ENCODE data around the gene TMCC1. TPM values are rescaled to one million over a fixed set of nuclear protein-coding genes. Genes with fewer than 3 reads are reported as not detected.

Gene TMCC1
- total and polyA plus RNA-seq, 4 experiments from 2014 or later = 5.1 to 39.3 (median 21.3) TPM

- H3K27ac Mint-ChIP-seq = peak overlapping the region in 1 of 7 donors; percentile 14
- Histone ChIP-seq H3K36me3 (ENCODE audit: insufficient read depth, low read length) (no peaks in the 10 kb centered on the region), H3K4me1 (ENCODE audit: insufficient read depth, low read length) (no peaks in the 10 kb centered on the region), H3K27ac (ENCODE audit: low read depth, low read length) (no peak overlapping the region), H3K27me3 (ENCODE audit: insufficient read depth, low read length) (no peaks in the 10 kb centered on the region), H3K9me3 (ENCODE audit: control insufficient read depth in 1 of 2, low read length in 2 of 2) (no peaks in the 10 kb centered on the region), H3K4me3 (ENCODE audit: low read length in 2 of 2) (no peak overlapping the region)
- intact Hi-C loops (cut with micrococcal nuclease) = no loop called here
- peaks cover 0 to 15% of the 10 kb centered on the region in 2 donors for H3K36me3 Mint-ChIP-seq
- no peak overlapping the region for H3K4me3 Mint-ChIP-seq
- H3K27me3 Mint-ChIP-seq = no peaks in the 10 kb centered on the region
- peaks cover 0 to 5% (median 3%) of the 10 kb centered on the region in 4 donors for H3K4me1 Mint-ChIP-seq
- no peak for DNase-seq
- peaks cover 0 to 3% (median 0%) of the 10 kb centered on the region in 8 donors for H3K9me3 Mint-ChIP-seq
- POLR2A ChIA-PET (ENCODE audit: partially characterized antibody) = no interaction called here
- CTCF ChIA-PET (ENCODE audit: partially characterized antibody) = no interaction called here
Observed at GRCh38 chr3:129777806-129778205, 115.7 kb downstream of the TMCC1 start.

DNA sequence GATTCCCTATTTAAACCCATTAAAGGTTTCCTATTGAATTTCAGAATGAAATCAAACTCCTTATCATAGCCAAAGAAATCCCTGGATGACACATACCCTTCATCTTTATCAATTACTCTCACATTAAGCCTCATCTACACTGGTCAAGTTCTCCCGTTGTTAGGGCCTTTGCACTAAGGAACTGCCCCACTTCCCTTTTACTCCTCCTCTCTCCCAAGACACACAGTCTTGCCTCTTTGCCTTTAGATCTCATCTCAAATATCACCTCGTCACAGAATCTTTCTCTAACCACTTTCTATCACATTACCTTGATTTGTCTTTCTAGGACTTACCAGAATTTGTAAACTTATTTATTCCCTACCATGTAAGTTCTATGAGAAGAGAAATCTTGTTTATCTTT lies 117.6 kb downstream of the TMCC1 start:
- Histone ChIP-seq H3K27me3 (ENCODE audit: insufficient read depth, low read length) (no peaks in the 10 kb centered on the region), H3K4me1 (ENCODE audit: insufficient read depth, low read length) (no peaks in the 10 kb centered on the region), H3K4me3 (ENCODE audit: low read length in 2 of 2) (no peak overlapping the region), H3K36me3 (ENCODE audit: insufficient read depth, low read length) (no peaks in the 10 kb centered on the region), H3K9me3 (ENCODE audit: control insufficient read depth in 1 of 2, low read length in 2 of 2) (no peaks in the 10 kb centered on the region), H3K27ac (ENCODE audit: low read depth, low read length) (no peak overlapping the region)
- Mint-ChIP-seq H3K27ac (no peak overlapping the region), H3K4me3 (no peak overlapping the region), H3K27me3 (no peaks in the 10 kb centered on the region), H3K9me3 (peaks cover 0 to 3% (median 0%) of the 10 kb centered on the region in 8 donors), H3K4me1 (peaks cover 0 to 5% (median 3%) of the 10 kb centered on the region in 4 donors), H3K36me3 (peaks cover 0 to 20% of the 10 kb centered on the region in 2 donors)
- ChIA-PET CTCF (ENCODE audit: partially characterized antibody) (no interaction called here), POLR2A (ENCODE audit: partially characterized antibody) (no interaction called here)
- intact Hi-C loops (cut with micrococcal nuclease) = no loop called here
- DNase-seq = no peak

DNA sequence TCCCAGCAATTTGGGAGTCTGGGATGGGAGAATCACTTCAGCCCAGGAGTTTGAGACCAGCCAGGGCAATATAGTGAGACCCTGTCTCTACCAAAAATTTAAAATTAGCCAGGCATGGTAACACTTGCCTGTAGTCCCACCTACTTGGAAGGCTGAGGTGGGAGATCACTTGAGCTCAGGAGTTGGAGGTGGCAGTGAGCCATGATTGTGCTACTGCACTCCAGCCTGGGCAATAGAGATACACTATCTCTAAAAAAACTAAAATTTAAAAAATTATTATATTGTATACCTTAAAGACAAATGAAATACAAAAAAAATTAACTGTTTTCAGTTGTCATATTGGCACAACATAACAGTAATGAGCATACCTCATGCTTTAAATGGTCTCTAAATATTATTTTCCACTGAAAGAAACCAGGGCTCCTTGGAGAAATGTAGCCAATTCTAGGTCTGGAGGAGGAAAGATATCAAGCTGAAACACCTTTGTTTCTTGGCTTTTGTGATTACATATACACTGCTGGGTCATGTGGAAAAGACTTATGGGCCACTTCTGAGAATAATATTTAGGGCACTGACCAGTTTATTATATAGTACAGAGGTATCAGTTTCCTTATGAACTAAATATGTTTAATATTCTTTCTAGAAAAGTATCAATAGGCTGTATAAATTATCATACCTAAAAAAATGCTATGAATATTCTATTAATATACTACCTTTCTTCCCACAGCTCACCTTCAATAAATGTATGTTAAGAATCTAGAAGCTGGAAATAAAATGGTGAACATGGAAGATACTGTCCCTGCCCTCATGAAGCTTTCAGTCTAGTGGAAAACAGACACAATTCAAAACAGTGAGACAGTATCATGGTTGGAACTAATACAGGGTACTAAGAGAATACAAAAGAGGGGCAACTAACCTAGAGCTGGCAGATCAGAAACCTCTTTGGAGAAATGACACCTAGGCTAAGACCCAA lies 119.5 kb downstream of the TMCC1 start:
- Mint-ChIP-seq H3K4me1 (peaks cover 0 to 5% (median 3%) of the 10 kb centered on the region in 4 donors), H3K27ac (no peak overlapping the region), H3K9me3 (peaks cover 0 to 3% (median 0%) of the 10 kb centered on the region in 8 donors), H3K27me3 (no peaks in the 10 kb centered on the region), H3K36me3 (peaks cover 0 to 21% of the 10 kb centered on the region in 2 donors), H3K4me3 (no peak overlapping the region)
- no peaks in the 10 kb centered on the region for H3K9me3 ChIP-seq (ENCODE audit: control insufficient read depth in 1 of 2, low read length in 2 of 2)
- DNase-seq = no peak
- POLR2A ChIA-PET (ENCODE audit: partially characterized antibody) = no interaction called here
- H3K27ac ChIP-seq (ENCODE audit: low read depth, low read length) = no peak overlapping the region
- no peaks in the 10 kb centered on the region for H3K36me3 ChIP-seq (ENCODE audit: insufficient read depth, low read length)
- no peaks in the 10 kb centered on the region for H3K27me3 ChIP-seq (ENCODE audit: insufficient read depth, low read length)
- no peaks in the 10 kb centered on the region for H3K4me1 ChIP-seq (ENCODE audit: insufficient read depth, low read length)
- no peak overlapping the region for H3K4me3 ChIP-seq (ENCODE audit: low read length in 2 of 2)
- CTCF ChIA-PET (ENCODE audit: partially characterized antibody) = no interaction called here
- intact Hi-C loops (cut with micrococcal nuclease) = no loop called here

DNA sequence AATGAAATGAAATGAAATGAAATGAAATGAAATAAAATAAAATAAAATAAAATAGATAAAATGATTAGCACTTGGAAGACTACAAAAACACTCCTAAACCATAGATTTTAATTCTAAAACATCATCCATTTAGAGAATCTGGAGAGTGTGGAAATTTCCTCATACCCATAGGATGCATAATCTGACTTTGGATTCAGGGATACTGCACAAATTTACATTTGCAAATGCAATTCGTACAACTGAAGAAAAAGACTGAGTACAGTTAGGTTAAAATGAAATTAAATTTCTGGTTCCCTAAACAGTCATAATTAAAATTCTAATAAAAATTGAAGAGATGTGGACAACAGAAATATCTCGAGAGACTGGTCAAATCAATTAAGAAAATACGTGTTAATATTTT lies 122.9 kb downstream of the TMCC1 start:
- Histone ChIP-seq H3K27ac (ENCODE audit: low read depth, low read length) (no peak overlapping the region), H3K4me1 (ENCODE audit: insufficient read depth, low read length) (no peaks in the 10 kb centered on the region), H3K27me3 (ENCODE audit: insufficient read depth, low read length) (no peaks in the 10 kb centered on the region), H3K9me3 (ENCODE audit: control insufficient read depth in 1 of 2, low read length in 2 of 2) (no peaks in the 10 kb centered on the region), H3K4me3 (ENCODE audit: low read length in 2 of 2) (no peak overlapping the region), H3K36me3 (ENCODE audit: insufficient read depth, low read length) (no peaks in the 10 kb centered on the region)
- H3K36me3 Mint-ChIP-seq = peaks cover 0 to 13% of the 10 kb centered on the region in 2 donors
- CTCF ChIA-PET (ENCODE audit: partially characterized antibody) = no interaction called here
- H3K4me3 Mint-ChIP-seq = no peak overlapping the region
- H3K27me3 Mint-ChIP-seq = no peaks in the 10 kb centered on the region
- peaks cover 0 to 4% (median 0%) of the 10 kb centered on the region in 8 donors for H3K9me3 Mint-ChIP-seq
- H3K4me1 Mint-ChIP-seq = peaks cover 0 to 7% (median 5%) of the 10 kb centered on the region in 4 donors
- no peak overlapping the region for H3K27ac Mint-ChIP-seq
- DNase-seq = no peak
- POLR2A ChIA-PET (ENCODE audit: partially characterized antibody) = no interaction called here
- intact Hi-C loops (cut with micrococcal nuclease) = no loop called here

DNA sequence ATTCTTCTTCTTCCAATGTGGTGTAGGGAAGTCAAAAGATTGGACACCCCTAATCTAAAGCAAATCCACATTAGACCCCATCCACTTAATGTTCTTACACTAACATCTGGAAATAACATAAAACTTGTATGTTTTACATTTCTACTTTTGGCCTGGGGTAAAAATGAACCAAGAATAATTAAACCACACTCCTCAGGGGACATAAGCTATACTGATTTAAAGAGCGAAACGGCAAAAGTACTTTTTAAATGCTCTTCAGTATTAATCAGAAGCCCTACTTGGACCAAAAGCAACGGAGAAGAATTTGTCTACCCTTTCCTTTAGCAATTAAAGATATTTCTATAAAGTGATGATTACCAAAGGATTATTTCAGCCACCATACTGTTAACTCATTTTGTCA lies 123.9 kb downstream of the TMCC1 start:
- no peak for DNase-seq
- H3K4me3 Mint-ChIP-seq = no peak overlapping the region
- H3K27me3 ChIP-seq (ENCODE audit: insufficient read depth, low read length) = no peaks in the 10 kb centered on the region
- no peak overlapping the region for H3K27ac Mint-ChIP-seq
- peaks cover 0 to 7% (median 5%) of the 10 kb centered on the region in 4 donors for H3K4me1 Mint-ChIP-seq
- no peak overlapping the region for H3K4me3 ChIP-seq (ENCODE audit: low read length in 2 of 2)
- H3K27ac ChIP-seq (ENCODE audit: low read depth, low read length) = no peak overlapping the region
- intact Hi-C loops (cut with micrococcal nuclease) = no loop called here
- H3K4me1 ChIP-seq (ENCODE audit: insufficient read depth, low read length) = no peaks in the 10 kb centered on the region
- H3K36me3 ChIP-seq (ENCODE audit: insufficient read depth, low read length) = no peaks in the 10 kb centered on the region
- no peaks in the 10 kb centered on the region for H3K27me3 Mint-ChIP-seq
- CTCF ChIA-PET (ENCODE audit: partially characterized antibody) = interaction anchor here (0.7 kb wide), 1 partner anchor 17 kb away, joined by 3 read pairs; no protein-coding TSS in a partner anchor
- peaks cover 0 to 9% of the 10 kb centered on the region in 2 donors for H3K36me3 Mint-ChIP-seq
- H3K9me3 ChIP-seq (ENCODE audit: control insufficient read depth in 1 of 2, low read length in 2 of 2) = no peaks in the 10 kb centered on the region
- H3K9me3 Mint-ChIP-seq = peaks cover 0 to 4% (median 0%) of the 10 kb centered on the region in 8 donors
- POLR2A ChIA-PET (ENCODE audit: partially characterized antibody) = no interaction called here

DNA sequence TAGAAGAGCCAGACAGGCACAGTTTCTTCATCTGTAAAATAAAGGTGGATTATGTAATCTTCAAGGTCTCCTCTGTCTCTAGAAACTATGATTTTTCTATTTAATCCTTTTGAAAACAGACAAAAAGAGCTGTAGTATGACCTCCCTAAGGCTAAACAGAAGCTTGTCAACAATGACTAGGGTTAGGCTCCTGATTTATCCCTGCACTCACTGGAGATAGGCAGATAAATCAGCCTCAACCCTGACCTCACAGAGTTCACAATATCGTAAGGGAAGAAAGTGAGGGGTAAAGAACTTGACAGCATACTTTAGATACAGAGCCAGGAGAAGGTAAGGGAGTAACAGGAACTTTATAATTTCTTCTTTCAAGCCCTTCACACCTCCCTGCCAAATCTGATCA lies 124.8 kb downstream of the TMCC1 start:
- Mint-ChIP-seq H3K9me3 (peaks cover 0 to 1% (median 0%) of the 10 kb centered on the region in 8 donors), H3K4me3 (no peak overlapping the region), H3K36me3 (peaks cover 0 to 5% of the 10 kb centered on the region in 2 donors), H3K27ac (no peak overlapping the region), H3K27me3 (no peaks in the 10 kb centered on the region), H3K4me1 (peaks cover 0 to 10% (median 7%) of the 10 kb centered on the region in 4 donors)
- intact Hi-C loops (cut with micrococcal nuclease) = no loop called here
- Histone ChIP-seq H3K4me1 (ENCODE audit: insufficient read depth, low read length) (no peaks in the 10 kb centered on the region), H3K36me3 (ENCODE audit: insufficient read depth, low read length) (no peaks in the 10 kb centered on the region), H3K27ac (ENCODE audit: low read depth, low read length) (no peak overlapping the region), H3K27me3 (ENCODE audit: insufficient read depth, low read length) (no peaks in the 10 kb centered on the region), H3K4me3 (ENCODE audit: low read length in 2 of 2) (no peak overlapping the region), H3K9me3 (ENCODE audit: control insufficient read depth in 1 of 2, low read length in 2 of 2) (no peaks in the 10 kb centered on the region)
- POLR2A ChIA-PET (ENCODE audit: partially characterized antibody) = no interaction called here
- CTCF ChIA-PET (ENCODE audit: partially characterized antibody) = no interaction called here
- no peak for DNase-seq

DNA sequence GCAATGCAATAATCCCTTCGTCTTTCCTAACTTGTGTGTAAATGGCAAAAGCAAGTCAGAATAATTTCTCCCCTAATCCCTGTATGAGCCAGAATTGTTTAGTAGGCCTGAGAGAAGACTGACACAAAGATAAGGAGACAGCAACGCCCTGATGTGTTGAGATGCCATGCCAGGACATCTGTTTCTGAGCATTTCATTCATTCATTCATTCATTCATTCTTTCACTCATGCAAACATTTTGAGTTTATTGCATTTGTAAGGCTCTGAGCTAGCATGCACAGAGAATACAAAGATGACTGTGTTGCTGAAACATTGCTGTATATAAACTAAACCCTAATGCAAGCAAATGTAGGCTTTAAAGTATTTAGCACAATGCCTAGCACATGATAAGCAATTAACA lies 127.4 kb downstream of the TMCC1 start:
- no peak for DNase-seq
- H3K4me1 Mint-ChIP-seq = peaks cover 0 to 11% (median 5%) of the 10 kb centered on the region in 4 donors
- H3K27ac Mint-ChIP-seq = no peak overlapping the region
- Histone ChIP-seq H3K4me1 (ENCODE audit: insufficient read depth, low read length) (no peaks in the 10 kb centered on the region), H3K27me3 (ENCODE audit: insufficient read depth, low read length) (no peaks in the 10 kb centered on the region), H3K9me3 (ENCODE audit: control insufficient read depth in 1 of 2, low read length in 2 of 2) (no peaks in the 10 kb centered on the region), H3K27ac (ENCODE audit: low read depth, low read length) (no peak overlapping the region), H3K36me3 (ENCODE audit: insufficient read depth, low read length) (no peaks in the 10 kb centered on the region), H3K4me3 (ENCODE audit: low read length in 2 of 2) (no peak overlapping the region)
- H3K4me3 Mint-ChIP-seq = no peak overlapping the region
- ChIA-PET POLR2A (ENCODE audit: partially characterized antibody) (no interaction called here), CTCF (ENCODE audit: partially characterized antibody) (interaction anchor here (1.1 to 1.2 kb wide), 2 partner anchors 19 to 59 kb away, joined by 3 read pairs; no protein-coding TSS in a partner anchor)
- H3K9me3 Mint-ChIP-seq = peaks cover 0 to 3% (median 0%) of the 10 kb centered on the region in 8 donors
- intact Hi-C loops (cut with micrococcal nuclease) = no loop called here
- no peaks in the 10 kb centered on the region for H3K27me3 Mint-ChIP-seq
- H3K36me3 Mint-ChIP-seq = peaks cover 0 to 10% of the 10 kb centered on the region in 2 donors
